HT-29 (cell line): ENCODE data around the gene CFAP157. TPM values are rescaled to one million over a fixed set of nuclear protein-coding genes. Genes with fewer than 3 reads are reported as not detected.

Experiments
- DNase-seq: peaks from one replicate; pipeline ENCODE4 v3.0.0-alpha.2; 2015; ENCODE audit warnings: low spot score
- total RNA-seq: library from RNA; depleted of rRNA; stranded (reverse); fragments of >200 nt; shearing (Covaris generic); gene quantifications from 2 replicates; pipeline ENCODE4 v1.2.3, GENCODE V29; 2014

The CFAP157 gene
- total RNA-seq, 1 experiment from 2014 or later, result 0.28 TPM

GRCh38 chr9:127692071-127692470, 14.7 kb upstream of the CFAP157 start:
- no peak for DNase-seq

GRCh38 chr9:127693143-127693542, 13.6 kb upstream of the CFAP157 start:
- DNase-seq, result no peak

- no peak for DNase-seq
Measured at GRCh38 chr9:127693697-127694096, 13.1 kb upstream of the CFAP157 start.

- DNase-seq, result no peak
Measured at GRCh38 chr9:127694890-127695720, 11.7 kb upstream of the CFAP157 start.

- DNase-seq, result no peak
Measured at GRCh38 chr9:127697575-127697974, 9.2 kb upstream of the CFAP157 start.

DNA sequence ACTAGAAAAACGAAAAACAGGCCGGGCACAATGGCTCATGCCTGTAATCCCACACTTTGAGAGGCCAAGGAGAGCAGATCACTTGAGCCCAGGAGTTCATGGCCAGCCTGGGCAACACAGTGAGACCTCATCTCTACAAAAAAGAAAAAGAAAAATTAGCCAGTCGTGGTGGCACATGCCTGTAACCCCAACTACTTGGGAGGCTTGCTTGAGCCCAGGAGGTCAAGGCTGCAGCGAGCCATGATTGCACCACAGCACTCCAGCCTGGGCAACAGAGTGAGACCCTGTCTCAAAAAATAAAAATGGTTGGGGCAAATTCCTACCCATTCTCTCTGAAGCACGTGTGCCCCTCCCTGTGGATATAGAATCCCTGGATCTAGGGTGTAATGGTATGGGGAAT, 8.4 kb upstream of the CFAP157 start:
- no peak for DNase-seq

DNA sequence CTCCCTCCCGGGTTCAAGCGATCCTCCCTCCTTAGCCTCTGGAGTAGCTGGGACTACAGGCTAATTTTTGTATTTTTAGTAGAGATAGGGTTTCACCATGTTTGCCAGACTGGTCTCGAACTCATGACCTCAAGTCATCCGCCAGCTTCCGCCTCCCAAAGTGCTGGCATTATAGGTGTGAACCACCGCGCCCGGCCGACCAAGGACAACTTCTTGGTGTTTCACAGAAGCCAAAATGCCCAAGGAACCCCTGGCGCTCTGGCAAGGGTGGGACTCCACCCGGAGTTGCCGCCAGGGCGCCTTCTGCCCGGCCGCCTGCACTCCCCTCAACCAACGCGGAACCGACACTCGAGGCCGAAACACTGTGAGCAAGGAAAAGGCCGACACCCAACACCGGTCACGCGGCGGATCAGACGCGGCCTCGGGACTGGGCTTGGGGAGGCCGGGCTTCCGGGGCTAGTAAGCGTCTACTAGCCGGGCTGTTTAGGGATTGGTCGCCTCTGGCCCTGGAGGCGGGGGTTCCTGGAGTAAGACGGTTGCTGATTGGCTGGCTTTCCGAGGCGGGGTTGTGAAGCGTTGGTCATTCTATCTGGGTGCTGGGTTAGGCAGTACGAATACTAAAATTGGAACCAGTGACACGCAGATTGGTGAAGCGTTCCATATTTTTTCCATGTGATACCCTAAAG, 7.7 kb upstream of the CFAP157 start:
- DNase-seq, result peak; percentile 97

DNA sequence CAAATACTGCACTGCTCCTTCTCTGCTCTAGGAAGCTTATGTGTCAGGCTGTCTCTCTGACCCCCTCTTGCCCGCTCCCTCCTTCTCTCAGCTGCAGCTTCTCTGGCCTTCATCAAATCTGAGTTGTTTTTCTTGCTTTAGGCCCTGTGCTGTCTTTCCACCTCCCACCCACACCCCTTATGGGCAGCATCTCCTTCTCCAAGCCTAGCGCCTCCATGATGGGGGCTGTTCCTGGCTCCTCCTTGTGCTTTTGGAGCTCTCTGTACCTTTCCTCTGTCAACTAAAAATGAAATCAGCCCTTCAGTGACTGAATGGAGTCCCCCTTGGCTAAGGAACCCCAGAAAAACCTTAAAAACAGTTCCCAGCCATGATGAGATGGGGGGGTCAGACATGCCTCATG, 6.6 kb upstream of the CFAP157 start:
- DNase-seq, result no peak

GRCh38 chr9:127700594-127701255, 6.1 kb upstream of the CFAP157 start:
- DNase-seq, result no peak

DNA sequence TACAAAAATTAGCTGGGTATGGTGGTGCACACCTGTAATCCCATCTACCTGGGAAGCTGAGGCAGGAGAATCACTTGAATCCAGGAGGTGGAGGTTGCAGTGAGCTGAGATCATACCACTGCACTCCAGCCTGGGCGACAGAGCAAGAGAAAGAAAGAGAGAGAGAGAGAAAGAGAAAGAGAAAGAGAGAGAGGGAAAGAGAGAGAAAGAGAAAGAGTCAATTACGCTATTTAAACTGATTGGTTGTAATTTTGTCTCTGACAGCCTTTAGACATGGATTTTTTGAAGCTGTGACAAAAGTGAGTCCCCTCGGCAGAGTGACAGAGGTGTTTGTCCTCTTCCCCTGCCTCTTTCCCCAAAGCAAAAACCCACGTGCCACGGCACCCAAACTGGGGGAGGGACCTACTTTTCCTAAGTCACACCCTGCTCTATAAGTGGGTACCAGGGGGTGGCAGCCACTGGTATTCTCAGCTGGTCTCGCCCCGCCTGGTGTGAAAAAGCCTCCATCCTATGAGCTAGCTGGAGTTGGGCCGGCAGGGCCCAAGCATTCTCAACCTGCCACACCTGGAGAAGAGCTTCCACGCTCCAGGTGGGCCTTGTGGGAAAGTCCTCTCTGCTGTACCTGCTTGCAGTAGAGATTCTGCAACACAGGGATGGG, 3.4 kb upstream of the CFAP157 start:
- no peak for DNase-seq

GRCh38 chr9:127705577-127706379, 1.0 kb upstream of the CFAP157 start:
- DNase-seq, result no peak

- peak; percentile 43 for DNase-seq
Measured at GRCh38 chr9:127707766-127708165, 978 bp downstream of the CFAP157 start.

DNA sequence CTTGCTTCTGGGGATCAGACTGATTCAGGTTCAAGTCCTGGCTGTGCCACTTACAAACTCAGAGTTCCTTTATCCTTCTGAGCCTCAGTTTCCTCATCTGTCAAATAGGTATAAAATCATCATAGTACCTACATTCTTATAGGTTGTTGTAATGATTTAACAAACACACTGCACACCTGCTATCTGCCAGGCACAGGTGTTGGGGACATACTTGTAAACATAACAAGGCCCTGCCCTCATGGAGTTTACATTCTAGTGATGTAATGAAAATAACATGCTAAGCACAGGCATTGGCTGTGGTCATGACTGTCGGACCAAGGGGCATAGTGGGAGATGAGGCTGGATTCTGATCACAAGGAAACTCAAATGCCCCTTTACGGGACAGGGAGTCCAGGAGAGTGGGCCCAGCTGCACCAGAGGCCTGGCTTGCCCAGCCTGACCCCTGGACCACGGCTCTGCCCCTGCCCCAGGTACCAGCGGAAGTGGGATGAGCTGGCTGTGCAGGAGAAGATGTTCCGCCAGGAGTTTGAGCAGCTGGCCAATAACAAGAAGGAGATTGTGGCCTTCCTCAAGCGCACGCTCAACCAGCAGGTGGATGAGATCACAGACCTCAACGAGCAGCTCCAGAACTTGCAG, 2.3 kb downstream of the CFAP157 start:
- no peak for DNase-seq

DNA sequence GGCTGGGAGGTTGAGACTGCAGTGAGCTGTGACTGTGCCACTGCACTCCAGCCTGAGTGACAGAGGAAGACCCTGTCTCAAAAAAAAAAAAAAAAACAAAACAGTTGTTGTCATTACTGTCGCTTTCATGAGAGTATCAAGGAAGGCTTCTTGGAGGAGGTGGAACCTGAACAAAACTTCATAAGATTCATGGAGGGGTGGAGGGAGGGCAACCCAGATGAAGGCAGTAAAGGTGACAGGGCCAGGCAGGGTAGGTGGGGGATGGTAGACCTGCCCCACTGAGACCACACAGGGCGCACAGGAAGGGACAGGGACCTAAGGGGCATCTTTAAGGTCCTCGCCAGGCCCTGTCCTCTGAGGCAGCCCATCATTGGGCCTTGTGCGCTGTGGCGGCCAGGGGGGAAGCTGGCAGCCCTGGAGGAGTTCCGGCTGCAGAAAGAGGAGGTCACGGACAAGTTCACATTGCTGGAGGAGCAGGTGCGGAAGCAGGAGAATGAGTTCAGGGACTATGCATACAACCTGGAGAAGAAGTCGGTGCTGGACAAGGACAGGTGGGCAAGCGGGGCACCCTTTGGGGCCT, 3.5 kb downstream of the CFAP157 start:
- DNase-seq, result no peak

- no peak for DNase-seq
Measured at GRCh38 chr9:127711226-127711701, 4.5 kb downstream of the CFAP157 start.

GRCh38 chr9:127711831-127712274, 5.1 kb downstream of the CFAP157 start:
- no peak for DNase-seq

- no peak for DNase-seq
Measured at GRCh38 chr9:127712371-127712770, 5.6 kb downstream of the CFAP157 start.

DNA sequence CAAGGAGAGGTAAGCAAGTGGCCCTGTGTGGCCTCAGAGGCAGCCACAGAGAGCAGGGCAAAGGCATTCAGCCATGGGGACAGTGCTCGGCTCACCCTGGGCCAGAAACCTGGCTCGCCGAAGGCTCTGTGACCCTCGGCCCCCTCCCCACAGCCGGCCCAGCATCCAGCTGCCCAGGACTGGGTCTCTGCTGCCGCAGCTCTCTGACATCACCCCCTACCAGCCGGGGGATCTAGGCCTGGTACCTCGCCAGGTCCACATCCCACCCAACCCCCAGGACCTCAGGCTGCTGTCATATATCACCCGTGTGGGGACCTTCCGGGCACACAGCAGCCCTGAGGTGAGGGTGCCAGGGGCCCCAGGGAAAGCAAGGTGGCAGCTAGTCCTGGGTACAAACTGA, 6.1 kb downstream of the CFAP157 start:
- no peak for DNase-seq

GRCh38 chr9:127714020-127714750, 7.4 kb downstream of the CFAP157 start:
- DNase-seq, result no peak
